ENCODE measurements around the gene TSPAN5.

- no peak for TF ChIP-seq CTCF (IDR thresholded peaks at IDR 0.05)
- no peak for TF ChIP-seq POLR2A (IDR thresholded peaks at IDR 0.05)
Observed at GRCh38 chr4:98518559-98519267, 139.7 kb downstream of the TSPAN5 start.
